ENCODE data around the gene GPR89B. TPM values are rescaled to one million over a fixed set of nuclear protein-coding genes. Genes with fewer than 3 reads are reported as not detected.
"Not testable (repeated sequence)": the region's sequence is repeated elsewhere in the genome, so short reads cannot be mapped to it uniquely, and the experiment has no call there.

GPR89B gene
- polyA plus RNA-seq, 1 donor (not counting 4 experiments of a cell fraction or from before 2014, with no cell fraction given): 34.0 TPM

- H3K9me1 ChIP-seq (ENCODE audit: control insufficient read depth, extremely low read depth, insufficient read depth, low read length): no peaks in the 10 kb centered on the region
- H2AFZ ChIP-seq (ENCODE audit: control insufficient read depth, low read length): no peak overlapping the region
- no peaks in the 10 kb centered on the region for H4K20me1 ChIP-seq (ENCODE audit: control insufficient read depth, extremely low read depth, insufficient read depth, low read length)
- no peak overlapping the region for H3K27ac ChIP-seq (ENCODE audit: control insufficient read depth, insufficient read depth, low read length)
- DNase-seq (ENCODE audit: low read depth, low spot score) (no peak), FAIRE-seq (no peak)
- no peak for TF ChIP-seq EZH2 (IDR thresholded peaks at IDR 0.05; ENCODE audit: low read length)
- TF ChIP-seq CTCF (optimal IDR thresholded peaks at IDR 0.05 in 1 of 3, IDR thresholded peaks at IDR 0.05 in 1 of 3, conservative IDR thresholded peaks at IDR 0.05 in 1 of 3; ENCODE audit: extremely low read depth in 1 of 3, insufficient read depth in 2 of 3, low read length in 3 of 3): no peak
- H3K9me3 ChIP-seq (ENCODE audit: control insufficient read depth, low read depth, low read length): no peaks in the 10 kb centered on the region
- no peaks in the 10 kb centered on the region for H3K4me1 ChIP-seq (ENCODE audit: control insufficient read depth, extremely low read depth, insufficient read depth, low read length)
- no peak overlapping the region for H3K4me2 ChIP-seq (ENCODE audit: control insufficient read depth, extremely low read depth, insufficient read depth, low read depth, low read length)
- no peaks in the 10 kb centered on the region for H3K36me3 ChIP-seq (ENCODE audit: control insufficient read depth in 2 of 2, extremely low read depth in 1 of 2, insufficient read depth in 2 of 2, low read length in 2 of 2)
- H3K79me2 ChIP-seq (ENCODE audit: control insufficient read depth, insufficient read depth, low read length): peaks cover 3% of the 10 kb centered on the region
- dilution Hi-C loops (cut with MboI; ENCODE audit: extremely low pct_ligation_motif_present, low sequenced_read_pairs): no loop called here
- H3K27me3 ChIP-seq (ENCODE audit: control insufficient read depth, extremely low read depth, insufficient read depth, low read length): no peaks in the 10 kb centered on the region
- H3K9ac ChIP-seq (ENCODE audit: control insufficient read depth, extremely low read depth, insufficient read depth, low read length): no peak overlapping the region
- no peak overlapping the region for H3K4me3 ChIP-seq (ENCODE audit: control insufficient read depth in 2 of 3, extremely low read depth in 1 of 3, insufficient read depth in 2 of 3, low read depth in 1 of 3, low read length in 3 of 3)
Measured at GRCh38 chr1:147924813-147925212, 3.4 kb upstream of the GPR89B start.

GRCh38 chr1:147927215-147927614, 1.0 kb upstream of the GPR89B start:
- H3K4me2 ChIP-seq (ENCODE audit: control insufficient read depth, extremely low read depth, insufficient read depth, low read depth, low read length); FAIRE-seq; dilution Hi-C loops (cut with MboI; ENCODE audit: extremely low pct_ligation_motif_present, low sequenced_read_pairs); H3K79me2 ChIP-seq (ENCODE audit: control insufficient read depth, insufficient read depth, low read length); H3K27ac ChIP-seq (ENCODE audit: control insufficient read depth, insufficient read depth, low read length); H2AFZ ChIP-seq (ENCODE audit: control insufficient read depth, low read length); H3K9me1 ChIP-seq (ENCODE audit: control insufficient read depth, extremely low read depth, insufficient read depth, low read length); H3K36me3 ChIP-seq (ENCODE audit: control insufficient read depth in 2 of 2, extremely low read depth in 1 of 2, insufficient read depth in 2 of 2, low read length in 2 of 2); H3K4me3 ChIP-seq (ENCODE audit: control insufficient read depth in 2 of 3, extremely low read depth in 1 of 3, insufficient read depth in 2 of 3, low read depth in 1 of 3, low read length in 3 of 3); H4K20me1 ChIP-seq (ENCODE audit: control insufficient read depth, extremely low read depth, insufficient read depth, low read length); H3K4me1 ChIP-seq (ENCODE audit: control insufficient read depth, extremely low read depth, insufficient read depth, low read length); H3K9ac ChIP-seq (ENCODE audit: control insufficient read depth, extremely low read depth, insufficient read depth, low read length); H3K27me3 ChIP-seq (ENCODE audit: control insufficient read depth, extremely low read depth, insufficient read depth, low read length); DNase-seq (ENCODE audit: low read depth, low spot score); H3K9me3 ChIP-seq (ENCODE audit: control insufficient read depth, low read depth, low read length): not testable (repeated sequence)

GRCh38 chr1:147927689-147928088, 531 bp upstream of the GPR89B start:
- H3K4me1 ChIP-seq (ENCODE audit: control insufficient read depth, extremely low read depth, insufficient read depth, low read length); H3K9me1 ChIP-seq (ENCODE audit: control insufficient read depth, extremely low read depth, insufficient read depth, low read length); H3K36me3 ChIP-seq (ENCODE audit: control insufficient read depth in 2 of 2, extremely low read depth in 1 of 2, insufficient read depth in 2 of 2, low read length in 2 of 2); H3K9ac ChIP-seq (ENCODE audit: control insufficient read depth, extremely low read depth, insufficient read depth, low read length); H2AFZ ChIP-seq (ENCODE audit: control insufficient read depth, low read length); H3K27ac ChIP-seq (ENCODE audit: control insufficient read depth, insufficient read depth, low read length); H3K27me3 ChIP-seq (ENCODE audit: control insufficient read depth, extremely low read depth, insufficient read depth, low read length); H4K20me1 ChIP-seq (ENCODE audit: control insufficient read depth, extremely low read depth, insufficient read depth, low read length); dilution Hi-C loops (cut with MboI; ENCODE audit: extremely low pct_ligation_motif_present, low sequenced_read_pairs); H3K4me2 ChIP-seq (ENCODE audit: control insufficient read depth, extremely low read depth, insufficient read depth, low read depth, low read length); DNase-seq (ENCODE audit: low read depth, low spot score); H3K79me2 ChIP-seq (ENCODE audit: control insufficient read depth, insufficient read depth, low read length); H3K4me3 ChIP-seq (ENCODE audit: control insufficient read depth in 2 of 3, extremely low read depth in 1 of 3, insufficient read depth in 2 of 3, low read depth in 1 of 3, low read length in 3 of 3); H3K9me3 ChIP-seq (ENCODE audit: control insufficient read depth, low read depth, low read length): not testable (repeated sequence)
- peak; percentile 52 for FAIRE-seq

- DNase-seq (ENCODE audit: low read depth, low spot score); H4K20me1 ChIP-seq (ENCODE audit: control insufficient read depth, extremely low read depth, insufficient read depth, low read length); H2AFZ ChIP-seq (ENCODE audit: control insufficient read depth, low read length); H3K4me3 ChIP-seq (ENCODE audit: control insufficient read depth in 2 of 3, extremely low read depth in 1 of 3, insufficient read depth in 2 of 3, low read depth in 1 of 3, low read length in 3 of 3); H3K79me2 ChIP-seq (ENCODE audit: control insufficient read depth, insufficient read depth, low read length); dilution Hi-C loops (cut with MboI; ENCODE audit: extremely low pct_ligation_motif_present, low sequenced_read_pairs); H3K9ac ChIP-seq (ENCODE audit: control insufficient read depth, extremely low read depth, insufficient read depth, low read length); H3K27me3 ChIP-seq (ENCODE audit: control insufficient read depth, extremely low read depth, insufficient read depth, low read length); FAIRE-seq; H3K9me3 ChIP-seq (ENCODE audit: control insufficient read depth, low read depth, low read length); H3K4me1 ChIP-seq (ENCODE audit: control insufficient read depth, extremely low read depth, insufficient read depth, low read length); H3K27ac ChIP-seq (ENCODE audit: control insufficient read depth, insufficient read depth, low read length); H3K4me2 ChIP-seq (ENCODE audit: control insufficient read depth, extremely low read depth, insufficient read depth, low read depth, low read length); H3K9me1 ChIP-seq (ENCODE audit: control insufficient read depth, extremely low read depth, insufficient read depth, low read length); H3K36me3 ChIP-seq (ENCODE audit: control insufficient read depth in 2 of 2, extremely low read depth in 1 of 2, insufficient read depth in 2 of 2, low read length in 2 of 2): not testable (repeated sequence)
Measured at GRCh38 chr1:147931137-147931536, 2.9 kb downstream of the GPR89B start.

Data from keratinocyte (primary cell).